CD4-positive, alpha-beta T cell (primary cell): ENCODE results near the gene NELFA. TPM values are rescaled to one million over a fixed set of nuclear protein-coding genes. Genes with fewer than 3 reads are reported as not detected.

Experiments
- ATAC-seq: fragments of 200-7000 bp; cut with Tn5 transposase; one replicate; pipeline ENCODE4 v1.10.0; 2022; ENCODE audit warnings: mild to moderate bottlenecking; ENCODE audit not compliant: poor library complexity
- CTCF ChIA-PET: fragments of 350-600 bp; sonication (Branson Sonifier 250); formaldehyde crosslinking; loops from one replicate; lab custom pipeline; 2021; ENCODE audit warnings: antibody characterized with exemption, inconsistent platforms; lab: Charles Lee
- POLR2A ChIA-PET: fragments of 350-600 bp; sonication (Branson Sonifier 250); formaldehyde crosslinking; loops from one replicate; lab custom pipeline; 2021; ENCODE audit warnings: antibody characterized with exemption, inconsistent platforms; lab: Charles Lee
- DNase-seq, 14 experiments: peaks; one replicate each; pipeline ENCODE4 v3.0.0-alpha.2; 2013 to 2020; ENCODE audit warnings: mixed read lengths in 2 of 14
- H3K27ac ChIP-seq, 2 donors: one replicate each; pipeline versions ENCODE4 v1.5.1 to v1.7.0; 2013; ENCODE audit warnings: low read length in 2 of 2, low read depth in 1 of 2, mild to moderate bottlenecking in 1 of 2
- H3K27me3 ChIP-seq, 2 experiments: 1 replicate in 1 of 2; 2 replicates in 1 of 2; pipeline versions ENCODE4 v1.6.1 to v1.7.0; 2013; ENCODE audit warnings: low read length in 2 of 2, control low read depth in 1 of 2, mild to moderate bottlenecking in 1 of 2, moderate library complexity in 1 of 2; ENCODE audit not compliant: insufficient read depth in 2 of 2, control insufficient read depth in 1 of 2
- H3K36me3 ChIP-seq: one replicate; pipeline ENCODE4 v1.6.1; 2013; ENCODE audit warnings: low read length, control low read depth; ENCODE audit not compliant: insufficient read depth
- H3K4me1 ChIP-seq: one replicate; pipeline ENCODE4 v1.6.1; 2013; ENCODE audit warnings: low read length, control low read depth; ENCODE audit not compliant: insufficient read depth
- H3K4me3 ChIP-seq: one replicate; pipeline ENCODE4 v1.5.1; 2013; ENCODE audit warnings: mild to moderate bottlenecking, low read length, moderate library complexity
- H3K9me3 ChIP-seq, 2 experiments: 1 replicate in 1 of 2; 2 replicates in 1 of 2; pipeline versions ENCODE4 v1.6.1 to v1.7.0; 2013; ENCODE audit warnings: low read length in 2 of 2, mild to moderate bottlenecking in 2 of 2, control low read depth in 1 of 2, moderate library complexity in 1 of 2; ENCODE audit not compliant: control insufficient read depth in 1 of 2, insufficient read depth in 1 of 2
- H3K27ac Mint-ChIP-seq: one replicate; pipeline ENCODE4 v1.8.0; 2020; ENCODE audit warnings: mixed read lengths
- H3K27me3 Mint-ChIP-seq: one replicate; pipeline ENCODE4 v1.8.0; 2021; ENCODE audit warnings: mixed read lengths
- H3K36me3 Mint-ChIP-seq: one replicate; pipeline ENCODE4 v1.8.0; 2021; ENCODE audit warnings: low read depth, mixed read lengths
- H3K4me1 Mint-ChIP-seq: one replicate; pipeline ENCODE4 v1.8.0; 2021; ENCODE audit warnings: low read depth, mixed read lengths
- H3K4me3 Mint-ChIP-seq: one replicate; pipeline ENCODE4 v1.8.0; 2020; ENCODE audit warnings: mild to moderate bottlenecking, mixed read lengths
- H3K9me3 Mint-ChIP-seq: one replicate; pipeline ENCODE4 v1.8.0; 2020; ENCODE audit warnings: mixed read lengths
- CTCF ChIP-seq: fragments of 200-600 bp; IDR thresholded peaks from one replicate; pipeline ENCODE4 v1.8.0; 2022; ENCODE audit warnings: antibody characterized with exemption, mild to moderate bottlenecking
- intact Hi-C, 2 experiments: fragments of 100-400 bp; cut with DNase I in 1 of 2; cut with micrococcal nuclease in 1 of 2; formaldehyde crosslinking; loops; one replicate each; pipeline versions ENCODE4 v1.15.1 to v1.9.0; 2023 to 2025; cut with DNase I, micrococcal nuclease
- total RNA-seq, 174 experiments: library from RNA in 2 of 174; stranded (reverse) in 2 of 174; gene quantifications; one replicate each; pipeline ENCODE4 v1.2.3 and lab custom pipeline; 2021 to 2026

Gene NELFA
- total RNA-seq, 2 experiments from 2014 or later = 39.9 to 40.1 TPM

- CTCF ChIA-PET = no interaction called here
- POLR2A ChIA-PET = no interaction called here
- no peaks in the 10 kb centered on the region for H3K4me1 Mint-ChIP-seq
- H3K36me3 Mint-ChIP-seq = no peaks in the 10 kb centered on the region
- peak in 1 of 14 experiments; percentile 23 for DNase-seq
- H3K9me3 Mint-ChIP-seq = no peaks in the 10 kb centered on the region
- intact Hi-C loops = no loop called here
- H3K27me3 ChIP-seq = peaks cover 14 to 29% of the 10 kb centered on the region in 2 experiments
- H3K4me3 Mint-ChIP-seq = no peak overlapping the region
- H3K27ac Mint-ChIP-seq = no peak overlapping the region
- no peak overlapping the region for H3K27ac ChIP-seq
- TF ChIP-seq CTCF = no peak
- H3K36me3 ChIP-seq = no peaks in the 10 kb centered on the region
- H3K9me3 ChIP-seq = peaks cover 0 to 30% of the 10 kb centered on the region in 2 experiments
- no peak overlapping the region for H3K4me3 ChIP-seq
- peaks cover 4% of the 10 kb centered on the region for H3K4me1 ChIP-seq
- ATAC-seq = no peak
- H3K27me3 Mint-ChIP-seq = peaks cover 40% of the 10 kb centered on the region
These were observed 40.1 kb upstream of the NELFA start for GRCh38 chr4:2048831-2049230.

GRCh38 chr4:2047781-2048581, 39.2 kb upstream of the NELFA start:
- ATAC-seq (no peak), DNase-seq (peak in 1 of 14 experiments; percentile 26)
- Histone ChIP-seq H3K4me3 (no peak overlapping the region), H3K27me3 (peaks cover 14 to 29% of the 10 kb centered on the region in 2 experiments), H3K27ac (no peak overlapping the region), H3K9me3 (peaks cover 0 to 30% of the 10 kb centered on the region in 2 experiments), H3K4me1 (peaks cover 8% of the 10 kb centered on the region), H3K36me3 (no peaks in the 10 kb centered on the region)
- TF ChIP-seq CTCF = no peak
- Mint-ChIP-seq H3K27me3 (peaks cover 39% of the 10 kb centered on the region), H3K4me1 (no peaks in the 10 kb centered on the region), H3K9me3 (no peaks in the 10 kb centered on the region), H3K4me3 (no peak overlapping the region), H3K27ac (no peak overlapping the region), H3K36me3 (no peaks in the 10 kb centered on the region)
- ChIA-PET POLR2A (no interaction called here), CTCF (no interaction called here)
- intact Hi-C loops = no loop called here

GRCh38 chr4:2047031-2047660, 38.4 kb upstream of the NELFA start:
- Histone ChIP-seq H3K27ac (no peak overlapping the region), H3K36me3 (no peaks in the 10 kb centered on the region), H3K4me3 (no peak overlapping the region), H3K9me3 (peaks cover 0 to 30% of the 10 kb centered on the region in 2 experiments), H3K27me3 (peaks cover 14 to 24% of the 10 kb centered on the region in 2 experiments), H3K4me1 (peaks cover 14% of the 10 kb centered on the region)
- Mint-ChIP-seq H3K27ac (no peak overlapping the region), H3K36me3 (no peaks in the 10 kb centered on the region), H3K9me3 (no peaks in the 10 kb centered on the region), H3K27me3 (peaks cover 34% of the 10 kb centered on the region), H3K4me1 (no peaks in the 10 kb centered on the region), H3K4me3 (no peak overlapping the region)
- DNase-seq (peak in 1 of 14 experiments; percentile 21), ATAC-seq (no peak)
- intact Hi-C loops = no loop called here
- POLR2A ChIA-PET = no interaction called here
- TF ChIP-seq CTCF = no peak
- CTCF ChIA-PET = no interaction called here
